SK-N-SH treated with all-trans-retinoic acid at 6 μM for 48 hours (cell line): ENCODE results near the gene ZGPAT.

ENCODE experiments used
- ATAC-seq: fragments of 200-7000 bp; cut with Tn5 transposase; 3 replicates; pipeline ENCODE4 v1.9.1; 2020; ENCODE audit warnings: mild to moderate bottlenecking, moderate library complexity
- ARNTL ChIP-seq: fragments of 450-650 bp; formaldehyde crosslinking; IDR thresholded peaks from 2 replicates; pipeline ENCODE4 v1.5.0; 2020; ENCODE audit warnings: low read depth, mild to moderate bottlenecking, moderate library complexity, borderline replicate concordance
- CREB5 ChIP-seq: fragments of 250-450 bp; sonication (Bioruptor Pico); IDR thresholded peaks from 2 replicates; pipeline ENCODE4 v1.5.1; 2020; ENCODE audit warnings: low read depth, mild to moderate bottlenecking, moderate library complexity
- CSDC2 ChIP-seq: fragments of 250-450 bp; sonication (Bioruptor Pico); IDR thresholded peaks from 2 replicates; pipeline ENCODE4 v1.5.0; 2020; ENCODE audit warnings: mild to moderate bottlenecking, moderate library complexity
- CSRNP3 ChIP-seq: fragments of 250-450 bp; sonication (Bioruptor Pico); IDR thresholded peaks from 2 replicates; pipeline ENCODE4 v1.5.1; 2021; ENCODE audit warnings: mild to moderate bottlenecking, moderate library complexity
- ESRRG ChIP-seq: fragments of 250-450 bp; sonication (Bioruptor Pico); IDR thresholded peaks from 2 replicates; pipeline ENCODE4 v1.6.1; 2021; ENCODE audit warnings: mild to moderate bottlenecking
- GLIS3 ChIP-seq: fragments of 250-450 bp; sonication (Bioruptor Pico); IDR thresholded peaks from 2 replicates; pipeline ENCODE4 v1.5.0; 2020; ENCODE audit warnings: mild to moderate bottlenecking, moderate library complexity
- ISL1 ChIP-seq: fragments of 250-450 bp; sonication (Bioruptor Pico); IDR thresholded peaks from 2 replicates; pipeline ENCODE4 v2.1.2; 2022; ENCODE audit warnings: mild to moderate bottlenecking, moderate library complexity
- OSR1 ChIP-seq: fragments of 250-450 bp; sonication (Bioruptor Pico); IDR thresholded peaks from 2 replicates; pipeline ENCODE4 v1.8.0; 2022; ENCODE audit warnings: moderate library complexity, mild to moderate bottlenecking, inconsistent platforms
- POU6F1 ChIP-seq: fragments of 250-450 bp; sonication (Bioruptor Pico); IDR thresholded peaks from 2 replicates; pipeline ENCODE4 v1.8.0; 2021; ENCODE audit warnings: low read depth, mild to moderate bottlenecking, moderate library complexity, borderline replicate concordance
- PPARA ChIP-seq: fragments of 250-450 bp; sonication (Bioruptor Pico); IDR thresholded peaks from 2 replicates; pipeline ENCODE4 v1.5.0; 2020; ENCODE audit warnings: mild to moderate bottlenecking, borderline replicate concordance
- RARB ChIP-seq: fragments of 250-450 bp; sonication (Bioruptor Pico); IDR thresholded peaks from 2 replicates; pipeline ENCODE4 v1.8.0; 2021; ENCODE audit warnings: mild to moderate bottlenecking, moderate library complexity
- SNAI2 ChIP-seq: fragments of 250-450 bp; sonication (Bioruptor Pico); IDR thresholded peaks from 2 replicates; pipeline ENCODE4 v1.5.0; 2020; ENCODE audit warnings: mild to moderate bottlenecking, moderate library complexity
- TCF4 ChIP-seq: fragments of 250-450 bp; sonication (Bioruptor Pico); IDR thresholded peaks from 2 replicates; pipeline ENCODE4 v1.8.0; 2021; ENCODE audit warnings: mild to moderate bottlenecking, moderate library complexity, borderline replicate concordance
- TOX ChIP-seq: fragments of 250-450 bp; sonication (Bioruptor Pico); IDR thresholded peaks from 2 replicates; pipeline ENCODE4 v1.8.0; 2021; ENCODE audit warnings: mild to moderate bottlenecking, moderate library complexity, borderline replicate concordance
- ZC3H10 ChIP-seq: fragments of 250-450 bp; sonication (Bioruptor Pico); IDR thresholded peaks from 2 replicates; pipeline ENCODE4 v1.5.1; 2021; ENCODE audit warnings: mild to moderate bottlenecking, moderate library complexity
- ZFP3 ChIP-seq: fragments of 250-450 bp; sonication (Bioruptor Pico); IDR thresholded peaks from 2 replicates; pipeline ENCODE4 v1.5.0; 2020; ENCODE audit warnings: mild to moderate bottlenecking, moderate library complexity
- ZFP30 ChIP-seq: fragments of 450-650 bp; formaldehyde crosslinking; IDR thresholded peaks from 2 replicates; pipeline ENCODE4 v1.5.0; 2022; ENCODE audit warnings: mild to moderate bottlenecking, moderate library complexity
- ZNF565 ChIP-seq: fragments of 450-650 bp; formaldehyde crosslinking; conservative IDR thresholded peaks from 2 replicates; pipeline ENCODE4 v1.5.0; 2020; ENCODE audit warnings: low read depth, mild to moderate bottlenecking, moderate library complexity
- ZNF8 ChIP-seq: fragments of 450-650 bp; formaldehyde crosslinking; IDR thresholded peaks from 2 replicates; pipeline ENCODE4 v1.5.0; 2020; ENCODE audit warnings: mild to moderate bottlenecking, moderate library complexity
- TF ChIP-seq, protein P1 (sequence below): fragments of 250-450 bp; sonication (Bioruptor Pico); IDR thresholded peaks from 2 replicates; pipeline ENCODE4 v1.8.0; 2020; ENCODE audit warnings: mild to moderate bottlenecking, moderate library complexity, borderline replicate concordance
- TF ChIP-seq, protein P2 (sequence below): fragments of 250-450 bp; sonication (Bioruptor Pico); IDR thresholded peaks from 2 replicates; pipeline ENCODE4 v1.5.0; 2020; ENCODE audit warnings: mild to moderate bottlenecking, moderate library complexity

ZGPAT gene

DNA sequence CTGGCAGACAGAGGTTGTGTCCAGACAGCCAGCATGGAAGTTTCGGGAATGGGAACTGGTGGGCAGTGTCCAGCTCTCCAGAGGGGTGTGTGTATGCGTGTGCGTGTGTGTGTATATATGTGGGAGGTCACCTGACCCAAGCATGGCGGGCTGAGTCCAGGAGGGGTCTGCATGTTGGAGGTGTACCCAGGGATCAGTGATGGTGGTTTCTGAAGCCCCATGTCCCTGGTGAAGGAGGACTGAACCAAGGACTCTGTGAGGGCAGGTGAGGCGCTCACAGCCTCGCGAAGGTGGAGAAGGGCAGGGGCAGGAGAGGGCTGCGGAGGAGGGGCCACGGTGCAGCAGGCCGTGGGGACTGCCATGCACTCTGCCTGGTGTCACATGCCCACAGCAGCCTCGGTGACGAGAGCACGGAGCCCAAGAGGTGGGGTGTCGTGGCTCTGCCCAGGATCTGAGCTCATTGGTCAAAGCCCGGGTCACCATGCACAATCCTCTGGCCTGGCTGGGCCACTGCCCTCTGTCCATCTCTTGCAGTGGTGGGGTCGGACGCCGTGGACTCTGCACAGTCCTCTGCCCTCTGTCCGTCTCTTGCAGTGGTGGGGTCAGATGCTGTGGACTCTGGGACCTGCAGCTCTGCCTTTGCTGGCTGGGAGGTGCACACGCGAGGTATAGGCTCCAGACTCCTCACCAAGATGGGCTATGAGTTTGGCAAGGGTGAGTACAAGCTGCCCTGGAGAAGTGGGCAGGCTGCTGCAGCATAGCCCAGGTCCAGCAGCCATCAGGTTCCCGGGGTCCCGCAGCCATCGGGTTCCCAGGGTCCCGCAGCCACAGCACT is 26.5 kb downstream of the ZGPAT start:
- TF ChIP-seq TOX (CRISPR knock-in tag) (no peak), ZNF8 (CRISPR knock-in tag) (no peak), GLIS3 (no peak), OSR1 (no peak), ZC3H10 (CRISPR knock-in tag) (no peak), TCF4 (CRISPR knock-in tag) (no peak), ZFP30 (CRISPR knock-in tag) (no peak), ESRRG (CRISPR knock-in tag) (no peak), ARNTL (CRISPR knock-in tag) (no peak), POU6F1 (no peak), SNAI2 (no peak), ZFP3 (CRISPR knock-in tag) (no peak), CSRNP3 (CRISPR knock-in tag) (no peak), CSDC2 (CRISPR knock-in tag) (no peak), ISL1 (CRISPR knock-in tag) (no peak), PPARA (no peak), RARB (CRISPR knock-in tag) (no peak), ZNF565 (no peak)
- TF ChIP-seq, protein P1, sequence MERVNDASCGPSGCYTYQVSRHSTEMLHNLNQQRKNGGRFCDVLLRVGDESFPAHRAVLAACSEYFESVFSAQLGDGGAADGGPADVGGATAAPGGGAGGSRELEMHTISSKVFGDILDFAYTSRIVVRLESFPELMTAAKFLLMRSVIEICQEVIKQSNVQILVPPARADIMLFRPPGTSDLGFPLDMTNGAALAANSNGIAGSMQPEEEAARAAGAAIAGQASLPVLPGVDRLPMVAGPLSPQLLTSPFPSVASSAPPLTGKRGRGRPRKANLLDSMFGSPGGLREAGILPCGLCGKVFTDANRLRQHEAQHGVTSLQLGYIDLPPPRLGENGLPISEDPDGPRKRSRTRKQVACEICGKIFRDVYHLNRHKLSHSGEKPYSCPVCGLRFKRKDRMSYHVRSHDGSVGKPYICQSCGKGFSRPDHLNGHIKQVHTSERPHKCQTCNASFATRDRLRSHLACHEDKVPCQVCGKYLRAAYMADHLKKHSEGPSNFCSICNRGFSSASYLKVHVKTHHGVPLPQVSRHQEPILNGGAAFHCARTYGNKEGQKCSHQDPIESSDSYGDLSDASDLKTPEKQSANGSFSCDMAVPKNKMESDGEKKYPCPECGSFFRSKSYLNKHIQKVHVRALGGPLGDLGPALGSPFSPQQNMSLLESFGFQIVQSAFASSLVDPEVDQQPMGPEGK (CRISPR knock-in tag): no peak
- TF ChIP-seq, protein P2, sequence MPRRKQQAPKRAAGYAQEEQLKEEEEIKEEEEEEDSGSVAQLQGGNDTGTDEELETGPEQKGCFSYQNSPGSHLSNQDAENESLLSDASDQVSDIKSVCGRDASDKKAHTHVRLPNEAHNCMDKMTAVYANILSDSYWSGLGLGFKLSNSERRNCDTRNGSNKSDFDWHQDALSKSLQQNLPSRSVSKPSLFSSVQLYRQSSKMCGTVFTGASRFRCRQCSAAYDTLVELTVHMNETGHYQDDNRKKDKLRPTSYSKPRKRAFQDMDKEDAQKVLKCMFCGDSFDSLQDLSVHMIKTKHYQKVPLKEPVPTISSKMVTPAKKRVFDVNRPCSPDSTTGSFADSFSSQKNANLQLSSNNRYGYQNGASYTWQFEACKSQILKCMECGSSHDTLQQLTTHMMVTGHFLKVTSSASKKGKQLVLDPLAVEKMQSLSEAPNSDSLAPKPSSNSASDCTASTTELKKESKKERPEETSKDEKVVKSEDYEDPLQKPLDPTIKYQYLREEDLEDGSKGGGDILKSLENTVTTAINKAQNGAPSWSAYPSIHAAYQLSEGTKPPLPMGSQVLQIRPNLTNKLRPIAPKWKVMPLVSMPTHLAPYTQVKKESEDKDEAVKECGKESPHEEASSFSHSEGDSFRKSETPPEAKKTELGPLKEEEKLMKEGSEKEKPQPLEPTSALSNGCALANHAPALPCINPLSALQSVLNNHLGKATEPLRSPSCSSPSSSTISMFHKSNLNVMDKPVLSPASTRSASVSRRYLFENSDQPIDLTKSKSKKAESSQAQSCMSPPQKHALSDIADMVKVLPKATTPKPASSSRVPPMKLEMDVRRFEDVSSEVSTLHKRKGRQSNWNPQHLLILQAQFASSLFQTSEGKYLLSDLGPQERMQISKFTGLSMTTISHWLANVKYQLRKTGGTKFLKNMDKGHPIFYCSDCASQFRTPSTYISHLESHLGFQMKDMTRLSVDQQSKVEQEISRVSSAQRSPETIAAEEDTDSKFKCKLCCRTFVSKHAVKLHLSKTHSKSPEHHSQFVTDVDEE: no peak
- ATAC-seq: no peak

DNA sequence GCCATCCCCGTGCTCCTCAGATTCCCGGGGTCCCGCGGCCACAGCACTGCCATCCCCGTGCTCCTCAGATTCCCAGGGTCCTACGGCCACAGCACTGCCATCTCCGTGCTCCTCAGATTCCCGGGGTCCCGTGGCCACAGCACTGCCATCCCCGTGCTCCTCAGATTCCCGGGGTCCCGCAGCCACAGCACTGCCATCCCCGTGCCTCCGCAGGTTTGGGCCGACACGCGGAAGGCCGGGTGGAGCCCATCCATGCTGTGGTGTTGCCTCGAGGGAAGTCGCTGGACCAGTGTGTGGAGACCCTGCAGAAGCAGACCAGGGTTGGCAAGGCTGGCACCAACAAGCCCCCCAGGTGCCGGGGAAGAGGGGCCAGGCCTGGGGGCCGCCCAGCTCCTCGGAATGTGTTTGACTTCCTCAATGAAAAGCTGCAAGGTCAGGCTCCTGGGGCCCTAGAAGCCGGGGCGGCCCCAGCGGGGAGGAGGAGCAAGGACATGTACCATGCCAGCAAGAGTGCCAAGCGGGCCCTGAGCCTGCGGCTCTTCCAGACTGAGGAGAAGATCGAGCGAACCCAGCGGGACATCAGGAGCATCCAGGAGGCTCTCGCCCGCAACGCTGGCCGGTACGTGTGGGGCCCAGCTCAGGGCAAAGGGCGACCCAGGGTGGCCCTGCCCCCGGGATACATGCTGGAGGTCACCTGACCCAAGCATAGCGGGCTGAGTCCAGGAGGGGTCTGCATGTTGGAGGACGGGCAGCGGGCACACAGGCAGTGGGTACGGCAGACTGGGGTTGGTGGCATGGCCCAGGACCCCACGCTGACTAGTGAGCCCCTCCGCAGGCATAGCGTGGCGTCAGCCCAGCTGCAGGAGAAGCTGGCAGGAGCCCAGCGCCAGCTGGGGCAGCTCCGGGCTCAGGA is 27.4 kb downstream of the ZGPAT start:
- ATAC-seq: no peak
- no peak for TF ChIP-seq POU6F1
- TF ChIP-seq ZC3H10 (CRISPR knock-in tag): no peak
- TF ChIP-seq ZNF565: no peak
- no peak for TF ChIP-seq CSRNP3 (CRISPR knock-in tag)
- no peak for TF ChIP-seq CSDC2 (CRISPR knock-in tag)
- TF ChIP-seq TOX (CRISPR knock-in tag): no peak
- no peak for TF ChIP-seq GLIS3
- TF ChIP-seq RARB (CRISPR knock-in tag): no peak
- no peak for TF ChIP-seq OSR1
- no peak for TF ChIP-seq CREB5
- no peak for TF ChIP-seq ISL1 (CRISPR knock-in tag)
- no peak for TF ChIP-seq SNAI2
- TF ChIP-seq, protein P1 (CRISPR knock-in tag): no peak
